Medulla oblongata (tissue), 1 donor: ENCODE data around the gene AGRN.
"Not testable (repeated sequence)": the region's sequence is repeated elsewhere in the genome, so short reads cannot be mapped to it uniquely, and the experiment has no call there.

Experiments
- DNase-seq: peaks from one replicate; pipeline ENCODE4 v3.0.0-alpha.2; 2015; ENCODE audit errors: extremely low spot score

AGRN gene

GRCh38 chr1:981955-982558 lies 37.9 kb upstream of the AGRN start, which contains the start of gene PERM1:
PERM1 (minus strand) TSS chr1:982093; CDS start chr1:981029, 1,064 bp downstream.
- DNase-seq = no peak

- no peak for DNase-seq
Observed at GRCh38 chr1:982765-983436, 37.0 kb upstream of the AGRN start.

DNA sequence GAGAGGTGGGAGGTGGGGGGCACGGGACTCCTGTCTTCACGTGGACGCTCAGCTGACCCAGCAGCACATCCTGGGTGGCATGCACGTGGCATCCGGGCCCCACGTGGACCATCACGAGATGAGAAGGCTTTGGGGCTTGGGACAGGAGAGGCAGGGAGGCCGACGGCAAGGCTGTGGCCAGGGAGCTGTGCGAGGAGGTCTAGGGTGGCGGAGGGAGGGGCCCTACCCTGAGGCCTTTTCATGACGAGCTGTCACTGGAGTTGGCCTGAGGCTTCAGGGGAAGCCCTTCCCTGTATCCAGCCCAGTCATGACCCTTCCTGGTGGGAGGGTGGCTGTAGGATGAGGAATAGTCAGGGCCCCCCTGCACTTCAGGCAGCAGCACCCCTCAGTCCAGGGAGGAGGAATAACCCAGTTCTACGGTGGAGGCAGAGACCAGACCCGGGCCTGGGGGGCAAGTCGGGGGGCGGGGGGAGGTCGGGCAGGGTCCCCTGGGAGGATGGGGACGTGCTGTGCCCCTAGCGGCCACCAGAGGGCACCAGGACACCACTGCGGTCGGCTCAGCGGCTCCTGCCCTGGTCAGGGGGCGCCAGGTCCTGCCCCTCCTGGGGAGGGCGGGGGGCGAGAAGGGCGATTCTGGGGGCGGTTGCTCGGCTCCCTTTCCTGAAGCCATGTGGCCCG lies 36.0 kb upstream of the AGRN start:
- DNase-seq = no peak

- no peak for DNase-seq
Observed at GRCh38 chr1:984476-984814, 35.5 kb upstream of the AGRN start.

GRCh38 chr1:985126-985525 lies 34.8 kb upstream of the AGRN start:
- DNase-seq = no peak

- DNase-seq = not testable (repeated sequence)
Observed at GRCh38 chr1:988061-988460, 31.9 kb upstream of the AGRN start.

GRCh38 chr1:991275-991674 lies 28.6 kb upstream of the AGRN start:
- DNase-seq = not testable (repeated sequence)

DNA sequence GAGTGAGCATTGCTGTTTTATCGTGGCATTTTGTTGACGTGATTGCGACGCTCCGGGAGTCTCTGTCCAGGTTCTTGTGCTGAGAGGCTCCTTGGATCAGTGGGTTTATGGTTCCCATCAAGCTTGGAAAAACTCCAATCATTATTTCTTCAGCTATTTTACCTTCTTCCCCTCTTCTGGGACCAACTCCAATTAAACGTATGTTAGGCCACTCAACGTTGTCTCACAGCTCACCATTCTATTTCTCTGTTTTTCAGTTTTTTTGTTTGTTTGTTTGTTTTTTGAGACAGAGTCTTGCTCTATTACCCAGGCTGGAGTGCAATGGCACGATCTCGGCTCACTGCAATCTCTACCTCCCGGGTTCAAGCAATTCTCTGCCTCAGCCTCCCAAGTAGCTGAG lies 28.0 kb upstream of the AGRN start:
- DNase-seq = no peak

GRCh38 chr1:992362-992761 lies 27.6 kb upstream of the AGRN start:
- no peak for DNase-seq

GRCh38 chr1:993379-993995 lies 26.4 kb upstream of the AGRN start:
- no peak for DNase-seq

DNA sequence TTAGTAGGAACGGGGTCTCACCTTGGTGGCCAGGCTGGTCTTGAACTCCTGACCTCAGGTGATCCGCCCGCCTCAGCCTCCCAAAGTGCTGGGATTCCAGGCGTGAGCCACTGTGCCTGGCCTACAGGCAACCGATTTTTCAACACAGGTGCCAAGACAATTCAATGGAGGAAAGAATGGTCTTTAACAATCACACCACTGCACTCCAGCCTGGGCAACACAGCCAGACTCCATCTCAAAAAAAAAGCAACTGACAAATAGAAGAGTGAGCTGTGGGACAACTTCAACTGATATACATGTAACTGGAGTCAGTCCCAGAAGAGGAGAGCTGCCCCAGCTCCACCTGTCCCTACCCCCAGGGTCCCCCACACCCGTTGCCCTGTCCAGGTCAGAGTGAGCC lies 25.4 kb upstream of the AGRN start:
- DNase-seq = not testable (repeated sequence)

GRCh38 chr1:995665-996633 lies 24.0 kb upstream of the AGRN start:
- DNase-seq = no peak

GRCh38 chr1:996851-997712 lies 22.8 kb upstream of the AGRN start:
- no peak for DNase-seq

GRCh38 chr1:997713-997992 lies 22.3 kb upstream of the AGRN start:
- DNase-seq = no peak

DNA sequence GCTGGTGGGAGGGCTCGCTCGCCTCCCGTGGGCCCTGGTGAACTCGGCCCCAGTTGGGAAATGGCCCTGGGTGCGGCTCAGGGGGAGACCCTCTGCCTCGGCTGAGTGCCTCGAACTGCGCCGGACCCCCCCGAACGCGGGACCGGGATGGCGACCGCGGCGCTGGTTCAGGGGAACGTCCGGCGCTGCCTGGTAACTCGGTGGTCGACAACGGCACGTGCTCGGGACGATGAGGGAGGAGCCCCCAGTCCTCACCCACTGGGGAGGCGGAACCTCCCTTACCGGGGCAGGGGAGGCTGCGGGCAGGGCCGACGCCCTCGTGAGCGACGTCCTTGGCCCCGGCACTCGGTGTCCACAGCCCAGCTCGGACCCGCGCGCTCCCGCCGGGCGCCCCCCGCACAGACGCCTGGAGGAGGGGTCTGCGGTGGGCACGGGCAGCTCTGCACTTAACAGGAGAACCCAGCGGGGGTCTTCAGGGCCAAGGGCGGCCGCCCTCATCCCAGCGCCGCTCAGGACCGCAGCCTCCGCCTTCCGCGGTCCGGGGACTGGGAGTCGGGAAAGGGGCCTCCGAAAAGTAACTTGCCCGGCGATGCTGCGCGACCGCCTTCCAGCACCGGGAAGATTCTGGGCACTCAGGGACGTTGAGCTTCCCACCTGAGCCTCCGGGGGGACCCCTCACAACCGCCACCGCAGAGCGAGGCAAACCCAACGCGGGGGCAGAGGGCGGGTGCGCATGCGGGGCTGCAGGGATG lies 21.8 kb upstream of the AGRN start:
- DNase-seq = no peak

GRCh38 chr1:998745-998994 lies 21.2 kb upstream of the AGRN start:
- DNase-seq = no peak

DNA sequence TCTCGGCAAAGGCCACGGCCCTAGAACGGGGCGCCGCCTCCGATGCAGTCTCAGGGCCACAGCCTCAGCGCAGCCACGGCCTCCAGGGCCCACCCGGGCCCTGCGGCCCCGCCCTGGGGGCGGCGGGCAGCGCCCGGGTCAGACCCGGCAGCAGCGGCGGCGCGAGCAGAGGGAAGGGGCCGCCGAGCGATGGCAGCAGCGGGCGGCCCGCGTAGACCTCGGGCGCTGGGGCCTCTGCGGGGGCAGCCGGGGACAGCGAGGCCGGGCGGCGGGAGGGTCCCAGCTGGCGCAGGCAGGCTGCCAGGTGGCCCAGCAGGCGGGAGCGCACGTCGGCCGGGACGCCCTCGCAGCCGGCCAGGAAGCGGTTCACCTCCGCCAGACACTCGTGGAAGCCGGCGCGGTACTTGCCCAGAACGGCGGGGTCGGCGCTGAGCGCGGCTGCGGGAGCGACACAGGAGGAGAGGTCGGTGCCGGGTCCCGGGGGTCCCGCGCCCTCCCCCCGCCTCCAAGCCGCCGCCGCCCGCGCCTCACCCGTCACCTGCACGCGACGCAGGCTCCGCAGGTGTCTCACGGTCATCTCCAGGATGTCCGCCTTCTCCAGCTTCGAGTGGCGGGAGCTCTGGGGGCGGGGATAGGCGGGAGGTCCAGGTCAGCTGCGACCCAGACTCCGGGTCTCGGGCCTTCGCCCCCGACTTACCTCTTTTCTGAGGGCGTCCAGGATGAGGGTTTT lies 20.8 kb upstream of the AGRN start:
- no peak for DNase-seq

DNA sequence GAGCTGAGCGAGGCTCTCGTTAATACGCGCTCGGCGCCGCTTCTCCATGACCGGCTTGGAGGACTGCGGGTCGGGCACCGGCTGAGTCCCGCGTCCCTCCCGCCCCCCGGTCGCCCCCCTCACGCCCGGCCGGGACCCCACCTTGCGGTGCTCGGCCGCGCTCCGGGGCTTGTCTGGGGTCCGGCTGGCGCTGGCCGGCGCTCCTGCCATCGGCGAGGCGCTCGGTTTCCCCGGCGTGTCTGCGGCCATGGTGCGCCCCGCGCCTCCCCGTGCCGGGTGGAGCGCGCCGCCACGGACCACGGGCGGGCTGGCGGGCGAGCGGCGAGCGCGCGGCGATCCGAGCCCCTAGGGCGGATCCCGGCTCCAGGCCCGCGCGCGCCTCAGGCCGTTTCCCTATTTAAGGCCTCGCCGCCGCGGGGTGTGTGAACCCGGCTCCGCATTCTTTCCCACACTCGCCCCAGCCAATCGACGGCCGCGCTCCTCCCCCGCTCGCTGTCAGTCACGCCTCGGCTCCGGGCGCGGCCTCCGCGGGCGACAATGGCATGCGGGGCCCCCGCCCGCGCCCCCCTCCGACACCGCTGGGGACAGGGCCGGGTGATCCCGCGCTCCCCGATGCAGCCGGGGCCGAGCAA lies 20.1 kb upstream of the AGRN start, which contains the start of gene HES4:
Gene HES4 (minus strand): TSS at position 373 of the 632 bp plus-strand sequence. CDS start 124 bp downstream, at position 249.
- peak; percentile 66 for DNase-seq
